Measurements from ENCODE around the gene RAB6A.
"Not testable (repeated sequence)": the region's sequence is repeated elsewhere in the genome, so short reads cannot be mapped to it uniquely, and the experiment has no call there.

RAB6A gene

GRCh38 chr11:73760679-73761402 is at the start of gene RAB6A:
TSS of gene RAB6A (minus strand) at chr11:73761074. CDS start at chr11:73760635, 439 bp downstream.
- in situ Hi-C loops (cut with HindIII; ENCODE audit: low pct_ligation_motif_present, low pct_unique_long_range_greater_than_20kb, low sequenced_read_pairs), result no loop called here
- DNase-seq, result peak; percentile 98

- in situ Hi-C loops (cut with HindIII; ENCODE audit: low pct_ligation_motif_present, low pct_unique_long_range_greater_than_20kb, low sequenced_read_pairs), result no loop called here
- no peak for DNase-seq
Measured at GRCh38 chr11:73810637-73811036, 49.8 kb upstream of the RAB6A start.

GRCh38 chr11:73808052-73808451 is 47.2 kb upstream of the RAB6A start:
- no peak for DNase-seq
- in situ Hi-C loops (cut with HindIII; ENCODE audit: low pct_ligation_motif_present, low pct_unique_long_range_greater_than_20kb, low sequenced_read_pairs), result no loop called here

- in situ Hi-C loops (cut with HindIII; ENCODE audit: low pct_ligation_motif_present, low pct_unique_long_range_greater_than_20kb, low sequenced_read_pairs), result no loop called here
- DNase-seq, result no peak
Measured at GRCh38 chr11:73804712-73805111, 43.8 kb upstream of the RAB6A start.

GRCh38 chr11:73801136-73801535 is 40.3 kb upstream of the RAB6A start:
- in situ Hi-C loops (cut with HindIII; ENCODE audit: low pct_ligation_motif_present, low pct_unique_long_range_greater_than_20kb, low sequenced_read_pairs), result no loop called here
- no peak for DNase-seq

GRCh38 chr11:73800276-73800806 is 39.5 kb upstream of the RAB6A start:
- in situ Hi-C loops (cut with HindIII; ENCODE audit: low pct_ligation_motif_present, low pct_unique_long_range_greater_than_20kb, low sequenced_read_pairs), result no loop called here
- DNase-seq, result no peak

GRCh38 chr11:73797457-73797856 is 36.6 kb upstream of the RAB6A start:
- DNase-seq, result no peak
- in situ Hi-C loops (cut with HindIII; ENCODE audit: low pct_ligation_motif_present, low pct_unique_long_range_greater_than_20kb, low sequenced_read_pairs), result no loop called here

- no peak for DNase-seq
- in situ Hi-C loops (cut with HindIII; ENCODE audit: low pct_ligation_motif_present, low pct_unique_long_range_greater_than_20kb, low sequenced_read_pairs), result no loop called here
Measured at GRCh38 chr11:73795925-73796632, 35.2 kb upstream of the RAB6A start.

- no peak for DNase-seq
- in situ Hi-C loops (cut with HindIII; ENCODE audit: low pct_ligation_motif_present, low pct_unique_long_range_greater_than_20kb, low sequenced_read_pairs), result no loop called here
Measured at GRCh38 chr11:73792584-73792983, 31.7 kb upstream of the RAB6A start.

- no peak for DNase-seq
- in situ Hi-C loops (cut with HindIII; ENCODE audit: low pct_ligation_motif_present, low pct_unique_long_range_greater_than_20kb, low sequenced_read_pairs), result no loop called here
Measured at GRCh38 chr11:73789279-73789670, 28.4 kb upstream of the RAB6A start.

- peak; percentile 95 for DNase-seq
- in situ Hi-C loops (cut with HindIII; ENCODE audit: low pct_ligation_motif_present, low pct_unique_long_range_greater_than_20kb, low sequenced_read_pairs), result no loop called here
Measured at GRCh38 chr11:73787643-73788558, 27.0 kb upstream of the RAB6A start, which contains the start of gene MRPL48. TSS of gene MRPL48 (plus strand) at chr11:73787874. CDS start at chr11:73787972, 98 bp downstream.

GRCh38 chr11:73787051-73787642 is 26.3 kb upstream of the RAB6A start:
- DNase-seq, result peak; percentile 7
- in situ Hi-C loops (cut with HindIII; ENCODE audit: low pct_ligation_motif_present, low pct_unique_long_range_greater_than_20kb, low sequenced_read_pairs), result no loop called here

- DNase-seq; in situ Hi-C loops (cut with HindIII; ENCODE audit: low pct_ligation_motif_present, low pct_unique_long_range_greater_than_20kb, low sequenced_read_pairs): not testable (repeated sequence)
Measured at GRCh38 chr11:73785467-73785866, 24.6 kb upstream of the RAB6A start.

GRCh38 chr11:73784734-73785133 is 23.9 kb upstream of the RAB6A start:
- DNase-seq, result no peak
- in situ Hi-C loops (cut with HindIII; ENCODE audit: low pct_ligation_motif_present, low pct_unique_long_range_greater_than_20kb, low sequenced_read_pairs), result no loop called here

GRCh38 chr11:73784080-73784634 is 23.3 kb upstream of the RAB6A start:
- in situ Hi-C loops (cut with HindIII; ENCODE audit: low pct_ligation_motif_present, low pct_unique_long_range_greater_than_20kb, low sequenced_read_pairs), result no loop called here
- DNase-seq, result peak; percentile 30

GRCh38 chr11:73783483-73784020 is 22.7 kb upstream of the RAB6A start:
- DNase-seq, result no peak
- in situ Hi-C loops (cut with HindIII; ENCODE audit: low pct_ligation_motif_present, low pct_unique_long_range_greater_than_20kb, low sequenced_read_pairs), result no loop called here

GRCh38 chr11:73781303-73781702 is 20.4 kb upstream of the RAB6A start:
- no peak for DNase-seq
- in situ Hi-C loops (cut with HindIII; ENCODE audit: low pct_ligation_motif_present, low pct_unique_long_range_greater_than_20kb, low sequenced_read_pairs), result no loop called here
